Motor neuron (in vitro differentiated cells): ENCODE data around the gene ECE1. TPM values are rescaled to one million over a fixed set of nuclear protein-coding genes. Genes with fewer than 3 reads are reported as not detected.
"Not testable (repeated sequence)": the region's sequence is repeated elsewhere in the genome, so short reads cannot be mapped to it uniquely, and the experiment has no call there.

Experiments
- ATAC-seq, 8 experiments: fragments of 200-7000 bp; cut with Tn5 transposase; replicated peaks in 6 of 8; 2 replicates each; pipeline ENCODE4 v1.8.0; 2021; ENCODE audit warnings: mild to moderate bottlenecking in 8 of 8, moderate library complexity in 8 of 8
- H3K27ac ChIP-seq, 2 donors: fragments of 250-450 bp; sonication (Bioruptor Pico); 2 replicates each; pipeline ENCODE4 v1.9.0; 2021; ENCODE audit warnings: antibody characterized with exemption in 2 of 2, mild to moderate bottlenecking in 2 of 2, moderate library complexity in 1 of 2
- H3K4me1 ChIP-seq, 2 donors: fragments of 250-450 bp; sonication (Bioruptor Pico); replicated peaks in 1 of 2; 2 replicates each; pipeline ENCODE4 v1.6.1; 2021; ENCODE audit warnings: antibody characterized with exemption in 2 of 2, mild to moderate bottlenecking in 2 of 2, moderate library complexity in 1 of 2
- H3K4me3 ChIP-seq, 5 donors: fragments of 250-450 bp; sonication (Bioruptor Pico); 2 replicates each; pipeline ENCODE4 v1.9.0; 2021; ENCODE audit warnings: antibody characterized with exemption in 5 of 5, mild to moderate bottlenecking in 5 of 5, moderate library complexity in 4 of 5
- WGBS, 10 experiments: fragments of 450-650 bp; shearing (Covaris generic); methylation state at CpG; one replicate each; pipeline ENCODE4 v1.0.0; 2022; 5-methylcytosine and 5-hydroxymethylcytosine counted together
- in situ Hi-C, 9 experiments: fragments of 400-800 bp; cut with MboI; loops; one replicate each; pipeline ENCODE4 v1.15.0; 2021; ENCODE audit warnings: low sequenced_read_pairs in 9 of 9, low pct_unique_long_range_greater_than_20kb in 2 of 9; ENCODE audit not compliant: unreplicated experiment in 9 of 9
- total RNA-seq, 8 experiments: library from RNA; unstranded; fragments of 300-600 nt; gene quantifications; 2 replicates each; pipeline versions ENCODE4 v1.2.3 to v1.2.4, GENCODE V29; 2022

Gene ECE1
- total RNA-seq, 8 experiments from 2014 or later: 5.3 to 49.7 (median 24.3) TPM

GRCh38 chr1:21291184-21291583 lies 921 bp upstream of the ECE1 start:
- Histone ChIP-seq H3K4me1 (peaks cover 15 to 34% of the 10 kb centered on the region in 2 donors), H3K27ac (no peak overlapping the region), H3K4me3 (peak overlapping the region in 1 of 5 donors; percentile 61)
- ATAC-seq: peak in 3 of 8 experiments; percentile 6 to 65 (median 7)
- in situ Hi-C loops: no loop called here
- 20 to 100% (median 83%) methylated on average over 1 to 4 of the region's 8 CpGs; no CpG with 5 or more reads in 6 of the 10 experiments for WGBS, 10 experiments

GRCh38 chr1:21290546-21290944 lies 282 bp upstream of the ECE1 start:
- 14 to 40% (median 32%) methylated on average over 1 to 4 of the region's 9 CpGs; no CpG with 5 or more reads in 6 of the 10 experiments for WGBS, 10 experiments
- ATAC-seq: peak in 2 of 8 experiments; percentile 3
- in situ Hi-C loops: no loop called here
- Histone ChIP-seq H3K4me1 (peaks cover 15 to 34% of the 10 kb centered on the region in 2 donors), H3K4me3 (peak overlapping the region; percentile 35 to 73 (median 59)), H3K27ac (peak overlapping the region in 1 of 2 donors; percentile 45)

DNA sequence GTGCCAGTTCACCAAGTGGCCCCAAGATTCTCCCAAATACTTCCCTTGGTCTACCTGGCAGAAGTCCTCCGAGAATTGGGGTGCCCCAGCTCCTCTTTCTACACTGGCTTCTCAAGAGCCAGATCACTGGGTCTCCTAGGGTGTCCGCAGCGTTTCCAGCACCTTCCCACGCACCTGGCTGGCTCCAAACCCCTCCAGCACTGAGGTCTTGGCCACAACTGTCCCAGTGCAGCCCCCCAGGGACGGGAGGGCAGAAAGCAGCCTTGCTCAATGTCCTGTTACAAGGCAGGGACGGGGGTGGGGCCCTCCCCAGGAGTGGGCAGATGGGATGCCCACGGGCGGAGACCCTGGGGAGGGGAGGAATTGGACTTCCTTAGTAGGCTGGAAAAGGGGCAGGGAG lies 1.1 kb downstream of the ECE1 start:
- ATAC-seq: no peak
- WGBS, 10 experiments: 64 to 100% (median 96%) methylated on average over 1 to 4 of the region's 8 CpGs; no CpG with 5 or more reads in 5 of the 10 experiments
- H3K4me1 ChIP-seq: peaks cover 21 to 34% of the 10 kb centered on the region in 2 donors
- no peak overlapping the region for H3K4me3 ChIP-seq
- in situ Hi-C loops: no loop called here
- no peak overlapping the region for H3K27ac ChIP-seq

GRCh38 chr1:21287905-21288514 lies 2.3 kb downstream of the ECE1 start:
- Histone ChIP-seq H3K27ac (peak overlapping the region in 1 of 2 donors; percentile 1), H3K4me3 (no peak overlapping the region), H3K4me1 (peaks cover 25 to 27% of the 10 kb centered on the region in 2 donors)
- in situ Hi-C loops: no loop called here
- 57 to 95% (median 79%) methylated on average over 2 to 8 of the region's 8 CpGs; no CpG with 5 or more reads in 2 of the 10 experiments for WGBS, 10 experiments
- ATAC-seq: no peak

GRCh38 chr1:21285386-21285785 lies 4.9 kb downstream of the ECE1 start:
- H3K4me1 ChIP-seq: peaks cover 19 to 25% of the 10 kb centered on the region in 2 donors
- ATAC-seq, H3K4me3 ChIP-seq, H3K27ac ChIP-seq, in situ Hi-C loops: not testable (repeated sequence)
- WGBS, 10 experiments: 77 to 100% (median 95%) methylated on average over 1 to 6 of the region's 6 CpGs; no CpG with 5 or more reads in 5 of the 10 experiments

DNA sequence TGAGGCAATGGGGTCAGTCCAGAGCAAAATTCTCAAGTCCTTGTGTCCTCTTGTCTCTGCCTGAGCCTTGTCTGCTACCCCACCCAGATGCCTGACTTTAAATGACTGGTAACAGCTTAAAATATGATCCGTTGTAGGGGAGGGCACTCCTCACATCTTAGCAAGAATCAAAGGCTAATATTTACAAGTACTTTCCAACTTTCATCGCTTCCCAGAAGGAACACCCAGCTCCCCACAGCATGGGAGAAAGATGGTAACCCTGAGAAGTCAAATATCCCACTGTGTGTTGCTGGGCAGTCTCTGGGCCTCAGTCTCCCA lies 5.2 kb downstream of the ECE1 start:
- H3K4me1 ChIP-seq: peaks cover 18 to 25% of the 10 kb centered on the region in 2 donors
- WGBS, 10 experiments: 14 to 100% (median 92%) methylated on average over 1 to 2 of the region's 2 CpGs; no CpG with 5 or more reads in 4 of the 10 experiments
- no peak overlapping the region for H3K4me3 ChIP-seq
- ATAC-seq: peak in 3 of 8 experiments; percentile 8 to 71 (median 54)
- in situ Hi-C loops: no loop called here
- H3K27ac ChIP-seq: no peak overlapping the region

DNA sequence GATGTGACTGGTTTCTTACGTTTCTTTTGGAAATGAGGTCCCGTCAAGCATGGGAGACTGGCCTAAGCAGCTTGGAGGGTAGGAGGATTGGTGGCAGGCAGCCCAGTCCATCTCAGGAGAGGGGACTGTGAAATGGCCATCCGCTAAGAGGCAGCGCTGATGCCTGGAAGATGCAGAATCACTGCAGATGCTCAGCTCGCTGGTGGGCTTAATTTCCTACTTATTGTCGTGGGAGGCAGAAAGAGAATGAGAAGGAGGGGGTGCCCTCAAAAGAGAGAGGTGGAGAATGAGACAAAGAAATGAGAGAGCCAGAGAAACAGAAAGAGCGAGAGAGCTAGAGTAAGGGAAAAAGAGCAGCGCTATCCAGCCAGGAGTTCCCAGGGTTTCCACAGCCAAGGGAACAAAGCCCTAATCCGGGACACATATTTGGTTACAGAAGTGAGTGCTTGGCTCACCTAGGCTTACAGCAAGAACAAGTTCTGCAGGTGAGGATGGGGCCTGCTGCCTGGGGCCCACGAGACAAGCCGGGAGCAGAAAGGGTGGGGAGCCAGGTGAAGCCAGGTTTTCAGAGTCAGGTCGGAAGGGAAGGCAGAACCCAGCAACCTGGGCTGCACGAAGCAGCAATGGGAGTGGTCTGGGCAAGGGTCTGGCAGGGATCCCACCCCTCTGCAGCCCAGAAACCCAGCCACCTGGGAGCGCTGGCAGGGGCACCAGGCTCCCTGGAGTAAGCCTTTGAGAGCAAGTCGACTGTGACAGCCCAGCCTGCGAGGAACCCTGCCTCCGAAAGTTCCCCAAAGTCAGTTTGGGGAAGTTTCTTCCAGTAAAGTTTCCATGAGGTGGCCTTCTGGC lies 5.8 kb downstream of the ECE1 start:
- Histone ChIP-seq H3K4me3 (no peak overlapping the region), H3K27ac (no peak overlapping the region), H3K4me1 (peaks cover 21 to 22% of the 10 kb centered on the region in 2 donors)
- peak in 5 of 8 experiments; percentile 63 to 83 (median 76) for ATAC-seq
- in situ Hi-C loops: no loop called here
- 53 to 96% (median 64%) methylated on average over 1 to 13 of the region's 17 CpGs for WGBS, 10 experiments

- in situ Hi-C loops: no loop called here
- 87 to 100% (median 90%) methylated on average over 2 to 6 of the region's 7 CpGs; no CpG with 5 or more reads in 3 of the 10 experiments for WGBS, 10 experiments
- no peak overlapping the region for H3K27ac ChIP-seq
- H3K4me3 ChIP-seq: no peak overlapping the region
- no peak for ATAC-seq
- peaks cover 16 to 22% of the 10 kb centered on the region in 2 donors for H3K4me1 ChIP-seq
Observed at GRCh38 chr1:21283524-21283923, 6.7 kb downstream of the ECE1 start.

- 83 to 100% (median 100%) methylated on average over 1 to 4 of the region's 4 CpGs; no CpG with 5 or more reads in 5 of the 10 experiments for WGBS, 10 experiments
- in situ Hi-C loops, ATAC-seq, H3K4me3 ChIP-seq, H3K27ac ChIP-seq: not testable (repeated sequence)
- H3K4me1 ChIP-seq: peaks cover 9 to 36% of the 10 kb centered on the region in 2 donors
Observed at GRCh38 chr1:21282020-21282419, 8.2 kb downstream of the ECE1 start.

DNA sequence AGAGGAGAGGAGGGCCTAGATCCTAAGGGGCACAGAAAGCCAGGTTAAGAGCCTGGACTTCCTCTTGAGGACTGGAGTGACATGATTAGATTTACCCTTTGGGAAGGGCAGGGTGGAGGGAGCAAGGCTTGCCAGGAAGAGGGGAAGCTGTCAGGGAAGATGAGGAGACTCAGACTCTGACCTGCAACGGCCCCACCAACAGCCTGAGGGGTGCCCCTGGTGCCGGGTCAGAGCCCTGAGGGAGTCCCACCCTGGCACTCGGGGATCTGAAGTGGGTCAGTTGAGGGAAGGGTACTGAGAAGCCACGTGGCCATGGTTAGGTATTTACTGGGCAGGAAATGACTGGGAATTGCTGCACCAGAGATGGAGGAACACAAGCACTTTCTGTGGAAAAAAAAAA lies 9.8 kb downstream of the ECE1 start:
- in situ Hi-C loops: no loop called here
- H3K4me3 ChIP-seq: no peak overlapping the region
- peak in 2 of 8 experiments; percentile 39 to 44 for ATAC-seq
- 71 to 86% (median 80%) methylated on average over 2 to 4 of the region's 4 CpGs; no CpG with 5 or more reads in 7 of the 10 experiments for WGBS, 10 experiments
- H3K27ac ChIP-seq: no peak overlapping the region
- peaks cover 12 to 49% of the 10 kb centered on the region in 2 donors for H3K4me1 ChIP-seq

- H3K27ac ChIP-seq: no peak overlapping the region
- peak in 5 of 8 experiments; percentile 15 to 93 (median 49) for ATAC-seq
- H3K4me1 ChIP-seq: peaks cover 12 to 53% of the 10 kb centered on the region in 2 donors
- H3K4me3 ChIP-seq: no peak overlapping the region
- 10 to 83% (median 36%) methylated on average over 1 to 4 of the region's 5 CpGs; no CpG with 5 or more reads in 4 of the 10 experiments for WGBS, 10 experiments
- in situ Hi-C loops: no loop called here
Observed at GRCh38 chr1:21280011-21280471, 10.2 kb downstream of the ECE1 start.

GRCh38 chr1:21278860-21279845 lies 11.1 kb downstream of the ECE1 start:
- no peak for ATAC-seq
- in situ Hi-C loops: no loop called here
- peaks cover 7 to 50% of the 10 kb centered on the region in 2 donors for H3K4me1 ChIP-seq
- no peak overlapping the region for H3K4me3 ChIP-seq
- WGBS, 10 experiments: 48 to 100% (median 80%) methylated on average over 1 to 10 of the region's 28 CpGs
- H3K27ac ChIP-seq: no peak overlapping the region
